HG03469 (cell line): Measurements from ENCODE around the gene ALG10B.

Experiments used
- ATAC-seq: cut with Tn5 transposase; IDR thresholded peaks from one replicate; pipeline ENCODE4 v1.9.1; 2021; ENCODE audit warnings: mild to moderate bottlenecking, moderate library complexity, moderate number of reproducible peaks; ENCODE audit not compliant: unreplicated experiment

Gene ALG10B

DNA sequence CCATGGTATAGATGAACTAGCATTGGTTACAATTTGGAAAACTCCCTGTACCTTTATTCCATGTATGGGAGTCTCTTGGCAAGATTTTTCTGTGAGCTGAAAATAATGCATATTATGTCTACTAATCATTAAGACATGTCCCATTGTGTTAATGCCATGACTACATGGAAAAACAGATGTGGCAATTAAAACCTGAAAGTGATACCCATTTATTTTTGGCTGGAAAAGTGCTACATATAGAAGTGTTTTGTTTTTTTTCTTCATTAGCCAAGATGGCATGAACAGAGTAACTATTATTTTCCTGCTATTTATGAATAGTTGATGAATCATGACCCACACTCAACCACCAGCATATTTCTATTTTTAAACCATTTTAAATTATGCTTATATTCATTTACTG lies 58.2 kb downstream of the ALG10B start:
- no peak for ATAC-seq
